ENCODE results near the gene PRR23E.

The PRR23E gene

DNA sequence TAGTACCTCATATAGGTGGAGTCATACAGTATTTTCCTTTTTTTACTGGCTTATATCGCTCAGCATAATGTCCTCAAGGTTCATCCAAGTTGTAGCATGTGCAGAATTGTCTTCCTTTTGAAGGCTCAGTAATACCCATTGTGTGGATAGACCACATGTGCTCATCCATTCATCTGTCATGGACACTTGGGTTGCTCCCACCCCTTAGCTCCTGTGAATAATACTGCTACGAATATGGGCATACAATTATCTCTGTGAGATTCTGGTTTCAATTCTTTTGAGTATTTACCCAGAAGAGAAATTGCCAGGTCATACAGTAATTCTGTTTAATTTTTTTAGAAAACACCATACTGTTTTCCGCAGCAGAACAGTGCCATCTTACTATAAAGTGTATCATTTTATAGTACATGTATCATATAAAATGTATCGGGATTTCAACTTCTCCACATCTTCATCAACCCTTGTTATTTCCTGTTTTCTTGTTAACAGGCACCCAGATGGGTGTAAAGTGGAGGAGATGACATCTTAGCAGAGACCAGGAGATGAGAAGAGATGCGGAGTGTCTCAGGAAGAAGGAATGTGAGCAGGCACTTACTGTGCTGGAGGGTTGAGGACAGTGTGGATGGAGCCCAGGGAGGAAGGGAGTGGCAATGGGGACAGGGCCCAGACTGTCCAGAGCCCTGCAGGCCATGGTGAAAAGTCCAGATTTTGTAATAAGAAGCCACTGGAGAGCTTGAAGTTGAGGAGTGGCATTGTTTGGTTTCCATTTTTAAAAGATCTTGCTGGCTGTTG is 27.0 kb upstream of the PRR23E start:
- DNase-seq: no peak

DNA sequence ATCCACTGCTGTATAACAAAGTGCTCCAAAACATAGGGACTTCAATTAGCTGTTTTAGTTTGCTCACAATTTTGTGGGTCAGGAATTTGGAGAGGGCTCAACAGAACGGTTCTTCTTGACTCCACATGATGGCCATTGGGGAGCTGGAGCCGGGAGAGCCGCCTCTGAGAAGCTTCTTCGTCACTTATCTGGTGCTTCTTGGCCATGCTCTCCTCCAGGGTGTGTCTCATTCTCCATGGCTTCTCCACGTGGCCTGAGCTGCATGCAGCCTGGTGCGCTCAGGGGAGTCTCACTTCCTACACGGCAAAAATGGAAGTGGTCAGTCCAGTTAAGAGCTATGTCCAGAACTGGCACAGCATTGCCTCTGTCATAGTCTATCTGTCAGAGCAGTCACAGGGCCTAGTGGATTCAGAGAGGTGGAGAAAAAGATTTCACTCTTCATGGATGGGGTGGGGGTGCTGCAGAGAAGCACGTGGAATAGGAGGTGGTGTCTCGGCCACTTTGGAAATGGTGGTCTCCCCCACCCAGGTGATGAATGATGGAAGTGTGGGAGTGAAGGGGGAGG is 26.3 kb upstream of the PRR23E start:
- no peak for DNase-seq

DNA sequence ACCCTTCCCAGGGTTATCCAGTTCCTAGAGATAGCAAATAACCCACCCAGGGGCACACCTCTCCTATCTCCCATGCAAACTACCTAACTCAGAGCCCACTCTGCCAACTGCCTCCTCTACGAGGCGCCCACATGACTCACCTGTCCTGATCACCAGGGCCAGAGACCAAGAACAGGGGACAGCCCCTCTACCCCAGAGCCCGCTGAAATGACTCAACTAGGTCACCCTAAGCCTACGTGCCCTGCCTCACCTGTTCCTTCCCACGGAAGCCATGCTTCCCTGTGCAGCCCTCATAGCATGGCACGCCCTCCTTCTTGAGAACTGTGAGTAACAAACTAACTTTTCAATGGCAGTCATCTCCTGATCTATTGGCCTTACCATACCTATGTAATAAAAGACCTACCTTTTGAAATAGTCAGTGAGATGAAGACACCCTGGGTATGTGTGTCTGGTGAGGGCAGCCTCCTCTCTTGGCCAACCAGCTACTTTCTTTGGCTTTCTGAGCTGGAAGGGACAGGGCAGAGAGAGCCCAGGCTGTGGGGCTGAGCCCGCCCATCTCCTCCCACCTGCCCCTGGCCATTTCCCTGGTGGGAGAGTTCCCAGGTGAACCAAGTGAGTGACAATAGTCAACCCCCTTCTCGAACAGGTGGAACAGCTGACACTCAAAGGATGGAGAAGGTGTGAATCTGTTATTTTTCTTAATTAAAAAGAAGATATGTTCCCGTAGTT is 25.5 kb upstream of the PRR23E start:
- DNase-seq: no peak

DNA sequence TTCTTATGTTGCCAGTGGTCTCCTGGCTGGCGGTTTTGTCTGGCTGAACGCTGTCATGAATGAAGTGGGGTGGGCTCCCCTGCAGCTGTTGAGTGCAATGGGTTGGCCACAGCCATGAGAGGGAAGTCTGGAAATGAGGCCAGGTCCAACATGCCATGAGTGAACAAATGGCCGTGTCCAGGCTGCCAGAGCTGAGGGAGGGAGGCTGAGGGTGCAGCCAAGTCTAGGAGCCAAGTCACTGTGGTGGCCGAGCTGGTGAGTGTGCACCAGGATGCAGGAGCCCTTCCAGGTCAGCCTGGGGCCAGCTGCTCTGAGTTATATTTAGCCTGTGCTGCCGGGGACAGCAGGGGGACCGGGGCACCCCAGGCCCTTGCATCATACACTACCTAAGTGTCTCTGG is 24.7 kb upstream of the PRR23E start:
- DNase-seq: peak; percentile 37

DNA sequence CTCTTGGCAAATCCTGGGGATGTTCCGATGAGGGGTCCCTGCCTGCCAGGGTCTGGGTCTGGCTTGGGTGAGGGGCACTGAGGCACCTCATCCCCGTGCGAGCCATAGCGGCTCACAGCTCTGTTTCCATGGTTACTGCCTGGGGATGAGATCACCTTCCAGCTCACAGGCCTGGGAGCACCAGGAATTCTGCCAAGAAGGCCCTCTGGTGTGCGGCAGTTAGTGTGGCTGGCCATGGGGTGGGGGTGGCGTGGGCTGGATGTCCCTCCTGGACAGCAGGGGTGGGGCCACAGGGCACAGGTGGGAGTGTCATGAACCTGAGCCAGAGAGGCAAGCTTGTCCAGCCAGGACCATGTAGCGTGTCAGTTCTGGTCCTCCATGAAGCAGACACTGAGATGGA is 22.1 kb upstream of the PRR23E start:
- peak; percentile 50 for DNase-seq

DNA sequence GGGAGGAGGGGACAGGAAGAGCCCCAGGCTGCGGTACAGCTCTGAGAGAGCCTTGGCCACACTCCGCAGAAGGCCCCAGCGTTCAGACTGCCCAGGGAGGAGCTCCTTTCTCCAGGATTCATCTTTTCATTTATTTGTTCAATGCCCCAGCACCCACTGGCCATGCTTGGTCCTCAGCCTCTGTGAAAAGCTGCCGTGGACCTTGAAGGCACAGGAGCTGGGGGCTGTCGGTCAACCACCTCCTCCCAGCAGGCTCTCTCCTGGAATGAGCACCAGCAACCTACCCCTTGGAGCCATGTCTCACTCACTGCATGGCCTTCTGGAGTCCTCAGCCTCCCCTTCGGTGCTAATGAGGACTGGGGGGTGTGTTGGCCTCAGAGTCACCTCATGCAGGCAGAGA is 21.6 kb upstream of the PRR23E start:
- no peak for DNase-seq

DNA sequence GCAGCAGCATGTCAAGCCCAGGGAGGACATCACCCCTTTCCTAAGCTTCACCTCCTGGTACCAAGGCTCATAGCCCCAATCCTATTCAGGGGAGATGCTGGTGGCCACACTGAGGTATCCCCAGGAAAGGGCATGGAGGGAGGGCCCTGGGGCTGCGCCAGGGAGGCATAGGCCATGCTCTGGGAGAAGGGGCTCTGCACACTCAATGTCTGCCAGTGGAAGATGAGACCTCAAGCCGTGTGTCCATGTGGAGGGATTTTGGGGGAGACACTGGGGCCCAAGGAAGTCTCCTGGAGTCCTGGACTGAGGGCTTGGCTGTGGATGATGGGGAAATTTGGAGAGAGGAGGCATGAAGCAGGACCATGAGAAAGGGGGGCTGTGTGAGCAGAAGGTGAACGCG is 21.2 kb upstream of the PRR23E start:
- DNase-seq: no peak

DNA sequence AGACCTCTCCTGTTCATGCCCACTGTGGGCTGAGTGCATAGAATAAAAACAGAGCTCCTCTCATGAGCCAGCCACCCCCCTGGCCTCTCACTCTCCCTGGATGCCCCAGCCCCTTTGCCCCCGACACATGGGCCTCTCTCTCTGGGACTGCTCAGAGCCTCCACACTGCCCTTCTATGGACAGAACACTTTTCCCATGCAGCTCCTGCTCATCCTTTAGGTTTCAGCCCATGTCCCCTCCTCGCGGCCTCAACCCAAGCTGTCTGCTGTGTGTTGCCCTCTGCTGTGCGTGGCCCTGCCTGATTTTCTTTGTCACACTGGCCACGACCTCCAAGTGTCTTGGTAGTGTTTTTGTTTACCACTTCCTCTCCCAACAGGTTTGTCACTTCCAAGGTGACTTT is 20.7 kb upstream of the PRR23E start:
- no peak for DNase-seq

DNA sequence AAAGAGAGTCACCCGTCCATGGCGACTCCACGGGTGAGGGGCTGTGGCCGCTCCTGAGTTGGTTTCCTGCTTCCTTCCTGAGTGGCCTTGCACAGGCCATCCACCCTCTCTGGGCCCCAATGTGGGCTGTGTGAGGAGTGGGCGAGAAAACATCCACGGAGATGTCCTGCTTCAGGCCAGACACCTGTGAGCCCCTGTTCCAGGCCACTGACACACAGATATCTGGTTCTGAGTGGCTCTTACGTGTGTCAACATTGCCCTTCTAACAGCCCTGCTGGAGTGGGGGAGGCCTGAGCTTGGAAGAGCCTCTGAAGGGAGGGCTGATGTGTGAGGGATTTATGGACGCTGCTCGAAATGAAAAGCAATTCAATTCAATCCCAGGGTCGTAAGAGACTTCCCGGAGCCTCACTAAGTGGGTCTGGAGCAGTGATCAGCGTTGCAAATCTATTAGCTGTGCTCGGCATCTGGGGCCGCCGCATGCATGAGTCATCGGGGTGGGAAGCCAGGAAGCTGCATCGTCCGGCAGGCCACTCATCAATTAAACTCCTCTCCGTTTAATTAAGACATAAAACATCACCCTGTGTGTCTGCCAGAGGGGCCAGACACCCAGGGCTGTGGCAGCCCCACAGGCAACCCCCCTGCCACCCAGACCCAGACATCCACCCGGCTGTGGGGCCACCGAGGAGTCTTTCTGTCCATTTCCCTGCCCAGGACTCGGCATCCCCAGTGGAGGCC is 20.0 kb upstream of the PRR23E start:
- DNase-seq: peak; percentile 79

DNA sequence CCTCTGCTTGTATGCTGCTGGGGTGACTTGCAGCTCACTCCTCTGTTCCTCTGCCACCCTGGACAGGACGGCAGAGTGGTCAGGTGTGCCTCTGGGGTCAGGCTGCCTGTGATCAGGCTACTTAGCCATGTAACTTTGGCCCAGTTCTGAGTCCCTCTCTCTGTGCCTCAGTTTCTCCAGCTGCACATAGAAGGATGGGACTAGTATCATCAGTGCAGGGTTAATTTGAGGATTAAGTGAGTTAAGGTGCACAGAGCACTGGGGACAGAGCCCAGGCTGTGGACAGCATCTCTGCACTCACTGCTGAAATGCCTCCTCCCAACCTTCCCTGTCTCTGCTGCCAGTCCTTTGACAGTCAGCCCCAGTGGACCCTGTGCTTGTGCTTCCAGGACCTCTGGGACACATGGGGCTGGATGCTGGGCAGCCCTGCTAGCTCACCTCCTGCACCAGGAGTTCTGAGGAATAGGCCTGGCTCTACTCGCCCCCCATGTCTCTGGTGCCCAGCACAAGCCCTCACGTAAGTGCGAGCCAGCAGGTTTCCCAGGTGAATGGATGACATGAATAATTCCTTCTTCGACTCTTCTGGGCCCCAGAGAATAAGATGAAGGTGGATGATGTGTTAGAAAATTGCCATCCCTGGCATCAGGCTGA is 19.3 kb upstream of the PRR23E start:
- DNase-seq: no peak

DNA sequence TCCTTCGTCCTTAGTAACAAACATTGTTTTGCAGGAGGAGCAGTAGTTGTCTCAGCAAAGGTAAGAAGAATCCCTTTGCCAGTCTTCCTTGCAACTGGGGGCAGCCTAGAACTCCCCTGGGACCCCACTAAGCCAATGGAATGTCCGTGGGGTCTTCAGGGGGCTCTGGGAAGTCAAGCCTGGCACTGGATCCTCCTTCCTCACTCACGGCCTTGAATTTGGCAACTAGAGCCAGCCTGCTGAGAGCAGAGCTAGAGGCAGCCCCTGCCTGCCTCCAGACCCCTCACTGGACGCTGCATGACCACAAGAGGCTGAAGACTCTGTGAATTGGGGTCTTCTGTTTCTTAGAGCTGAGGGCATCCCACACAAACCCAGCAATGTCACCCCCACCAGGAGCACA is 18.6 kb upstream of the PRR23E start:
- no peak for DNase-seq

DNA sequence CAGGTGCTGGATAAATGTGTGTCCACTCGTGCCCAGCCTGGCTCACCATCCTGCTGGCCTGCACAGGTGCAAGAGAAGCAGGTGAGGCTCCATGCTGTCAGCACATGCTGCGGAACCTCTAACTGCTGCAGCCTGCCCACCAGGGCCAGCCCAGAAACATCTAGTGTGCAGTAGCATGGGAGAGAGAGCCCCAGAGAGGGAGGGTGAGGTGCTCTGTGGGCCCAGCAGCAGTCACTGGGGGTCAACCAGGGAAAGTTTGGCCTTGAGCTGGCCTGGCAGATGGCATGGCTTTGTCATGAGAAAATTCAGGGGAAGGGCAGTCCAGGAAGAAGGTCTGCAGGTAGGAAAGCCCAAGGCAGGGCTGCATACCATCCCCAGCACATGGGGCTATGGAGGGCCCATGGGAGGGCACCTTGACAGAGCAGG is 18.2 kb upstream of the PRR23E start:
- no peak for DNase-seq

DNA sequence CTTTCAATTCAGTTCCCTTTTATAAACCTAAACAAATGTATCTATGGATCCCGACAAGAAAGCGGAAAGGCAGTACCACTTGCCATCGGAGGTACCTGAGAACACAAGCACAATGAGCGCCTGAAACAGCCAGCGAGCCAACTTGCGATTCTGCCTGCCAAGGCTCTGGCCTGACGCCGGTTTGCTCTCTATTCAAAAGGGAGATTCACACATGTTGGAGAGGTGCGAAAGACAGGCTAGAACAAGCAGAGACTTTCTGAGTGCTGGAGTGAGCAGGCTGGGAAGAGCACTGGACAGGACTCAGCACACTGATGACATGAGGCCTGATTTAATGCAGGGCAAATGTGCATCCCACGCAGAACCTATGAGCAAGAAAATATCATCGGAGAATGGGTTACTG is 17.7 kb upstream of the PRR23E start:
- peak; percentile 55 for DNase-seq

DNA sequence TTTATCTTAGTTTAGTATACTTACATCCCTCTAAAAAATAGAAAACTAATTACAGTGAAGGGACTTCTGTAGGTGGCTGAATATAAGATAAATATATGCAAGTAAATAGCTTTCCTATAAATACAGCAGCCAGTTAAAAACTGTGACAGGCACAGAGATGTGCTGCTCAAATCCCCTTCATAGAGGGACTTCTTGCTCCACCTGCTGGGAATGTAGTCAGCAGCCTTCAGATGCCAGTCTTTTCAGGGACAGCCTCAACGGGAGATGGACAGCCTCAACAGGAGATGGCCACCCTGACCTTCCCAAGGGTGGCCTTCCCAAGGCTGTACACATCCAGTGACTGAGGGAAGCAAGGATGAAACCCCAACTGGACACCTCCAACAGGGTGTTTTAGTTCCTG is 15.7 kb upstream of the PRR23E start:
- DNase-seq: no peak

DNA sequence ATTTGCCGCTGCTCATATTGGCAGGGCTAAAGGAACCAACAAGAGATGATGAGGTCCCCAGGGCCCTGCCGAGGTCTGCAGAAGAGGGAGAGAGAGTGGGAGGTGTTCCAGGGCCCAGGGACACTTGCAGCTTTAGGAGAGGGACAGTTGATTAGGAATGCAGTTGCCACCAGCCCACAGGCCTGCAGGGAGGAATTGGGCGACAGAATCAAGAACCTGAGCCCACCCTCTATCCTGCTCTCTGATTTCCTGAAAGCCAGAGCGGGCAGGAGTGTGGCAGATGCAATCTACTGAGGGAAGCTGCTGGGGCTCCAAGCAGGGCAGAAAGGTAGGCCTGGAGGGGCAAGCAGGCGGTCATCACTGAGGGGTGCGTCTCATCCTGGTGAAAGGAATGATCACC is 12.1 kb upstream of the PRR23E start:
- DNase-seq: no peak

DNA sequence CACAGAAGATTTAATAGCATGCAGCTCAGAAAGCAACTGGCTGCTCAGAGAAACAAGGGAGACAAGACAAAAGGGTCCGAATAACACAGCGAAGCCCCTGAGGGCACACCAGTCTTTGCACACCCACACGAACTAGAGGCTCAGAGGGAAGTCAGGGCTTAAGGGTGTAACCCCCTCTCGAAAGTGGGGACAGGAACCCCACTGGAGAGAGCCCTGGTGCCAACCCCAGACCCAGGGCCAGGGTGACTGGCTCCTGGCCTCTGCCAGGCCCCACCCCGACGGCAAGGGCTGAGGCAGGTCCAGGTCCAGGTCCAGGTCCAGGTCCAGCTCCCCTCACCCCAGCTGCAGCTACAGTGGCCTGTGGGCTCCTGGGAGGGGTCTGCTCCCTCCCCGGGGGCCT is 10.5 kb upstream of the PRR23E start:
- DNase-seq: no peak

DNA sequence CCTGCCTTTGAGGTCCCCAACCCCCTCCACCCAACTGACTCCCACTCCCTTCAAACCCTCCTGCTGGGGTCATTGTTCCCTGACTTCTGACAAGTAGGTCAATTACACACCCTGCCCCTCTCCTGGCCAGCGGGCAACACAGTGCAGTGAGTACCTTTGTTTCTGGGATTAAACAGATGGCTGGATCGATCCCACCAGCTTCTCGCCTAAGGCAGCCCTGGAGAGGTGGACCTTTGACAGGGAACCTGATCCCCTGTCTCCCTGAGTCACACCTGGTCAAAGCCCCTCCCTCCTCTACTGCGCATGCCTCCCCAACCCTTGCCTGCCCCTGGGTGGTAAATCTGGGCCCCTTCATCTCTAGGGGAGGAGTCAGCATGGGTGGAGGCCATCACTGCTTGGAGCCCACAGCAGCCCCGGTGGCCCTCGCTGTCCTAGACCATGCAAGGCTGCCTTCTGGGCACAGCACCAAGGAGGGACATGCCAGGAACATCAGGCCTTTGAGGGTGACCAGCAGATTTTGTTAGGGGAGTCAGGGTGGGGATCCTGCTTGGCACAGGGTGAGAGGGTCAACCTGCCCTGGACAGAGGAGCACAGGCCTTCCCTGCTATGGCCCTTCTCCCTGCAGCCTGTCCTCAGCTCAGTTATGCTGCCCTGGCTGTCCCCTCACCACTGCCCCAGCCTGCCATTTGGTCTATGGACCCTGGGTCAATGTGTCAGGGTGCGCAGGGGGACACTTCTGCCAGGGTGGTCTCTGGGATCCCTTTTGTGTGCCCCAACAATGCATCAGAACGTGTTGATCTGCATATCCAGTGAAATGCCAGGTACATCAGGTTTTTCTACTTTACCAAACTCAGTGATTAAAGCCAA is 9.8 kb upstream of the PRR23E start:
- no peak for DNase-seq

DNA sequence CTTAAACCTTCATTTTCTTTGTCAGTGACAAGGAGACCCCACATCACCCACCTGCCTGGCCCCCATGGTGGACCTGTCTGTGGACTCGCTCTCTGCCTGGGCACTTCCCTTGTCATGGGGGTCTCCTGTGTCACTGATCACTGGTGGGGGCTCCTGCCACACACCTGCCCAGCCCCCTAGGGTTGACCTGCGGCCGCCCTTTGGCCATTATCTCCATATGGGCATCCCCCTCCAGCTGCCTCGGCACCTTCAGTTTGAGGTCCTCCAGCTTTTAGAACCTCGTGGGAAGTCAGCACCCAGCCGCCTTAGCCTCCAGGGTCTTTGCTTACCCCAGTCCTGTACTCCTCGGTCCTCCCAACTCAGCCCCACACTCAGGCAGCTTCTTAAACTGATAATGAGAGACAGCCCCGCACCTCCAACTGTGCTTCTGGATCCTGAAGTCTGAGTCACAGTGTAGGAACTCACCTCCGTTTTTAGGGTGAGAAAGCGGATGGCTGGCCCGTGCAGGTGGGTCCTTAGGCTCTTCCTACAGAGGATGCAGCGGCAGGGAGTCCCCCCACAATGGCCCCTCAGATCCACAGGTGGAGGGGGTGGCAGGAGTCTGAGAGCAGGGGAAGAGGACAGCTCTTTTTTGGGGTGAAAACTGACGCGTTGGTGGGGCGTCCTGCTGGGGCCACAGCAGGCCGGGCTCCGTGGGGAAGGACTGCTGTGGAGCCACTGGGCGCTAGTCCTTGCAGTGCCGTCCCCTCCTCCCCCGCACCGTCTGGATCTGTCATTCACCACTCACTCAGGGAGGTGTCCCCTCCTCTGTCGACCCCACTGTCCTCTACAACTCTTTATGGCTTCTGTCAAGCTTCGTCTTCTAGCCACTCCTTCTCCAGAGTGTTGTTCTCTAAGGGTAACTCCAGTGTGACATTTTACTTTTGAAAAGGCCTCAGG is 8.7 kb upstream of the PRR23E start:
- DNase-seq: no peak

DNA sequence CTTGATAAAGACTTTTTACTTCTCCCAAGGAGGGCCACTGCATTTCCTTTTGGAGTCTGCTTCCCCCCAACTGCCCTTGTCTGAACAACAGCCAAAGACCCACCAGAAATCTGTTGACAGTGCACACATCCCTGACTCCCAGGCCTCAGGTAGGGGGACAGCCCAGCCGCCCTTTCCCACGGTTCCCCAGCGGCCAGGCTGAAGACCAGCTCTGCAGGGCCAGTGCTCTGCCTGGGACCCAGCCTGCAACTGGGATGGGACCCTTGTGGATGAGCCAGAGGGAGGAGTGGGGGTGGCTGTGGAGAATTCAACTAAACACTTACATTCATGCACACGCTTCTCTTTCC is 8.1 kb upstream of the PRR23E start:
- no peak for DNase-seq

DNA sequence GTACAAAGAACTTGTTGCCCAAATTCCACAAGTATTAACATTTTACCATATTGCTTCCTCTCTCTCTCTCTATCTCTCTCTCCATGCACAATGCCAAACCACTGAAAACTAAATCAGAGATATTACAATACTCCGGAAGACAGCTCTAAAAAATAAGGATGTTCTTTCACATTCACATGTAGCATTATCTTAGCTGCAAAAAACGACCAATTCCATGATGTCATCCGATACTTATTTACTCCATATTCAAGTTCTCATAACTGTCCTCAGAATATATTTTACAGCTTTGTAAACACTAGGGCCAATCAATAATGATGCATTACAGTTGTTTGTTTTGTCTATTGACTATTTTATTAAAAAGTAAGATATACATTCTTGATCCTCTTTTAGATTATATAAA is 7.7 kb upstream of the PRR23E start:
- no peak for DNase-seq
